Measurements from ENCODE around the gene BLVRA. TPM values are rescaled to one million over a fixed set of nuclear protein-coding genes. Genes with fewer than 3 reads are reported as not detected.
A peak's percentile ranks its signal among the peaks of the same experiment; 100 is the strongest.

Gene BLVRA
- total RNA-seq, 3 donors from 2014 or later (not counting 1 experiment from before 2014, with no cell fraction given) = 19.8 to 25.6 (median 20.9) TPM

DNA sequence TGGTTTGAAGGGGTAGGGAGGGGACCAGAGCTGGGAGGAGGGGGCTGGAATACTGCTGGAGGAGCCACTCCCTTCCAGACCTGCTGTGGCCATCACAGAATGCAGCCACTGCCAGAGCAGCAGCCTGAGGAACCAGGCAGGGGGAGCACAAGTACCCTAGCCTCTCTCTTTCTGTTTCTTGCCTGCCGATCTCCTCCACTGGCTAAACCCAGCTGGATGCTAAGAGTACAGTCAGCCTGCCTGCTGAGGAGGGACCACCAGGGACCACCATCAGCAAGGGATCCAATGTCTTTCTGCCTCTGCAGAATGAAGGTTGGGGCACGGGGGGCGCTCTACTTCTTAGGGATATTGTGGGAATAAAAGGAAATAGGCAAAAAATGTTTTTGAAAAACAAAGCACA is 4.7 kb downstream of the BLVRA start:
- Histone ChIP-seq H3K36me3 (ENCODE audit: control insufficient read depth, insufficient read depth, low read length) (no peaks in the 10 kb centered on the region), H3K9me3 (ENCODE audit: control insufficient read depth, insufficient read depth, low read length) (no peaks in the 10 kb centered on the region), H3K27me3 (ENCODE audit: control insufficient read depth, insufficient read depth, low read length) (no peaks in the 10 kb centered on the region), H3K4me1 (ENCODE audit: control insufficient read depth, insufficient read depth, low read length) (peaks cover 8% of the 10 kb centered on the region), H3K4me3 (ENCODE audit: low read length) (no peak overlapping the region), H3K27ac (ENCODE audit: low read length) (no peak overlapping the region)
- DNase-seq (no peak), ATAC-seq (no peak)
- WGBS (ENCODE audit: insufficient coverage) = 96% methylated on average over 3 of the region's 3 CpGs
- intact Hi-C loops (cut with micrococcal nuclease) = no loop called here
- Mint-ChIP-seq H3K27ac (peak overlapping the region in 1 of 2 donors; percentile 47), H3K4me3 (no peak overlapping the region), H3K27me3 (ENCODE audit: low read depth in 2 of 2) (no peaks in the 10 kb centered on the region), H3K36me3 (no peaks in the 10 kb centered on the region), H3K9me3 (no peaks in the 10 kb centered on the region), H3K4me1 (peaks cover 8 to 23% of the 10 kb centered on the region in 2 donors)
- TF ChIP-seq CTCF (IDR thresholded peaks at IDR 0.05) = no peak

- Mint-ChIP-seq H3K36me3 (no peaks in the 10 kb centered on the region), H3K27me3 (ENCODE audit: low read depth in 2 of 2) (no peaks in the 10 kb centered on the region), H3K9me3 (no peaks in the 10 kb centered on the region), H3K4me3 (no peak overlapping the region), H3K4me1 (peaks cover 8 to 23% of the 10 kb centered on the region in 2 donors), H3K27ac (peak overlapping the region in 1 of 2 donors; percentile 63)
- no peaks in the 10 kb centered on the region for H3K9me3 ChIP-seq (ENCODE audit: control insufficient read depth, insufficient read depth, low read length)
- no peak for ATAC-seq
- no peak overlapping the region for H3K4me3 ChIP-seq (ENCODE audit: low read length)
- TF ChIP-seq CTCF (IDR thresholded peaks at IDR 0.05) = no peak
- WGBS (ENCODE audit: insufficient coverage) = 33% methylated on average over 7 of the region's 9 CpGs
- H3K27ac ChIP-seq (ENCODE audit: low read length) = no peak overlapping the region
- intact Hi-C loops (cut with micrococcal nuclease) = no loop called here
- DNase-seq = peak in 1 of 2 donors; percentile 39
- H3K36me3 ChIP-seq (ENCODE audit: control insufficient read depth, insufficient read depth, low read length) = no peaks in the 10 kb centered on the region
- H3K27me3 ChIP-seq (ENCODE audit: control insufficient read depth, insufficient read depth, low read length) = no peaks in the 10 kb centered on the region
- H3K4me1 ChIP-seq (ENCODE audit: control insufficient read depth, insufficient read depth, low read length) = peaks cover 7% of the 10 kb centered on the region
Measured at GRCh38 chr7:43764039-43764761, 5.7 kb downstream of the BLVRA start.

DNA sequence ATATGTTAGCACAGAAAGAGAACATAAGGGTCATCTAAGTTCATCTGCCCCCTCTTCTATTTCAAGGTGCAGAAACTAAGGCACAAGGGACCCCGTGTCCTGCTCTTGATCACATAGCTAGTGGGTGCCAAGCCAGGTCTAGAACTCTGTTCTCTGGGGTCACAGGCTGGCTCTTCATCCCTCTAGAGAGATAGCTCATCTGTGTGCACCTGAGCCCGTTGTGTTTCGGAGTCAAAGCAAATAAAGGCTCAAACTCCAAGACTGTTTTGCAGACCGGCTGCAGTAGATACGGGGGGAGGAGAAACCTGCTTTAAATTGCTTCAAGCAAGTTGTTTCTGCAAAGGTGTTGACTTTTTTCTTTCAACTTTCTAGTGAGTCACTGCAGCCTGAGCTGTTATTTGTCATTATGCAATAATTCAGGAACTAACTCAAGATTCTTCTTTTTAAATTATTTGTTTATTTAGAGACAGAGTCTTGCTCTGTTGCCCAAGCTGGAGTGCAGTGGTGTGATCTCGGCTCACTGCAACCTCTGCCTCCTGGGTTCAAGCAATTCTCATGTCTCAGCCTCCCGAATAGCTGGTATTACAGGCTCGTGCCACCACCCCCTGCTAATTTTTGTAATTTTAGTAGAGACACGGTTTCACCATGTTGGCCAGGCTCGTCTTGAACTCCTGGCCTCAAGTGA is 6.5 kb downstream of the BLVRA start:
- H3K4me1 Mint-ChIP-seq = peaks cover 8 to 19% of the 10 kb centered on the region in 2 donors
- H3K9me3 Mint-ChIP-seq = no peaks in the 10 kb centered on the region
- 82% methylated on average over 10 of the region's 10 CpGs for WGBS (ENCODE audit: insufficient coverage)
- intact Hi-C loops (cut with micrococcal nuclease) = no loop called here
- H3K4me3 Mint-ChIP-seq = no peak overlapping the region
- ATAC-seq (no peak), DNase-seq (no peak)
- TF ChIP-seq CTCF (IDR thresholded peaks at IDR 0.05) = no peak
- Histone ChIP-seq H3K36me3 (ENCODE audit: control insufficient read depth, insufficient read depth, low read length) (no peaks in the 10 kb centered on the region), H3K4me1 (ENCODE audit: control insufficient read depth, insufficient read depth, low read length) (peaks cover 7% of the 10 kb centered on the region), H3K27me3 (ENCODE audit: control insufficient read depth, insufficient read depth, low read length) (no peaks in the 10 kb centered on the region), H3K27ac (ENCODE audit: low read length) (no peak overlapping the region), H3K4me3 (ENCODE audit: low read length) (no peak overlapping the region), H3K9me3 (ENCODE audit: control insufficient read depth, insufficient read depth, low read length) (no peaks in the 10 kb centered on the region)
- H3K27ac Mint-ChIP-seq = peak overlapping the region in 1 of 2 donors; percentile 63
- H3K27me3 Mint-ChIP-seq (ENCODE audit: low read depth in 2 of 2) = no peaks in the 10 kb centered on the region
- no peaks in the 10 kb centered on the region for H3K36me3 Mint-ChIP-seq
